GM21737 (cell line): ENCODE results near the gene GCLC.

Experiments used
- ATAC-seq: cut with Tn5 transposase; IDR thresholded peaks from one replicate; pipeline ENCODE4 v1.9.1; 2021; ENCODE audit warnings: mild to moderate bottlenecking, moderate library complexity; ENCODE audit not compliant: unreplicated experiment

Gene GCLC

GRCh38 chr6:53461041-53461656 is 83.8 kb downstream of the GCLC start:
- ATAC-seq: peak; percentile 56

DNA sequence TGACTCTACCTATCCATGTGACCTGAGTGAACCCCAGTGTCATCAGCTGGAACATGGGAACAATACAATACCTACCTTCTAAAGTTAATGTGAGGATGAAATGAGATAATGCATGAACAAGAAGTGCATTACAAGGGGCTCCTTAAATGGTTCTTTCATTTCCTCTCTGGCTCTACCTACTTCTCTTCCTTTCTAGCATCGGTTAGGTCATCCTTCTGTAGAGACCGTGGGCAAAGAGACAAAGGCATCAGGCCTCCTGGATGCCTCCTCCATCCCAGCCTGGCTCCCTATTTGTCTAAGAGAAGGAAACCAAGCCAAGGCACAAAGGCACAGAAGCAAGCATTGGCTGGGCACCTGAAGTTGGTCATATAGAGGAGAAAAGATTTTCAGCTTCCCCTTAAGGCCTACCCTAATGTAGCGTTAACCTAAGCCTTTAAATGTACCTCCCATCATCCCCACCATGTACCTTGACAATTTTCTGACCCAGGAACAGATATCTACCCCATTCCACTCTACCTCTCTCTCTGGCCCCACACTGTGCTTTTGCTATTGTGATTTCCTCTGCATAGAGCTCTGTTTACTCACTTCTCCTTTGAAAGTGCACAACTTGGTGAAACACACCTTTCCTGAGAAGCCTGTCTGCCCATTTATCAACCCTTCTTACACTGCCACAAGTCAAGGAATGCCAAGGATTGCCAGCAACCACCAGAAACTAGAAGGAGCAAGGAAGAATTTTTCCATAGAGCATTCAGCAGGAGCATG is 86.6 kb downstream of the GCLC start:
- no peak for ATAC-seq

GRCh38 chr6:53456809-53457208 is 88.1 kb downstream of the GCLC start:
- no peak for ATAC-seq

DNA sequence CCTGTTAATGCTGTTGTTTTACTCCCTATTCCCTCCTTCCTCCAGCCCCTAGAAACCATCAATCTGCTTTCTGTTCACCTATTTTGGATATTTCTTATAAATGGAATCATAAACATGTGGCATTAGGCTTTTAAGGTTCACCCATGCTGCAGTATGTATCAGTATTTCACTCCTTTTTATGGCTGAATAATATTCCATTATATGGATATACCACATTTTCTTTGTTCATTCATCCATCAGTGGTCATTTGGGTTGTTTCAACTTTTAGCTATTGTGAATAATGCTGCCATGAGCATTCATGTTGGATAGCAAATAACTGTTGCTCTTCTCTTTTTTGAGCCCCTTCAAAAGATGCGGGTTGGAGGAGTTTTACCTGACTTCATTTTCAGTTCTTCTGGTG is 89.2 kb downstream of the GCLC start:
- no peak for ATAC-seq

DNA sequence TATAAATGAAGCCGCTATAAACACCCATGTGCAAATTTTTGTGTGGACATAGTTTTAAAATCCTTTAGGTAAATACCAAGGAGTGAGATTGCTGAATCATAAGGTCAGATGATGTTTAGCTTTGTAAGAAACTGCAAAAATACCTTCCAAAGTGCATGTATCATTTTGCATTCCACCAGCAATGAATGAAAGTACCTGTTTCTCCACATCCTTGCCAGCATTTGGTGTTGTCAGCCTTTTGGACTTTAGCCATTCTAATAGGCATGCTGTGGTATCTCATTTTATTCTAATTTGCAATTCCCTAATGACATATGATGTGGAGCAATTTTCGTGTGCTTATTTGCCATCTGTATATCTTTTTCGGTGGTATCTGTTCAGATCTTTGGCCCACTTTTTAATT is 93.7 kb downstream of the GCLC start:
- ATAC-seq: no peak

DNA sequence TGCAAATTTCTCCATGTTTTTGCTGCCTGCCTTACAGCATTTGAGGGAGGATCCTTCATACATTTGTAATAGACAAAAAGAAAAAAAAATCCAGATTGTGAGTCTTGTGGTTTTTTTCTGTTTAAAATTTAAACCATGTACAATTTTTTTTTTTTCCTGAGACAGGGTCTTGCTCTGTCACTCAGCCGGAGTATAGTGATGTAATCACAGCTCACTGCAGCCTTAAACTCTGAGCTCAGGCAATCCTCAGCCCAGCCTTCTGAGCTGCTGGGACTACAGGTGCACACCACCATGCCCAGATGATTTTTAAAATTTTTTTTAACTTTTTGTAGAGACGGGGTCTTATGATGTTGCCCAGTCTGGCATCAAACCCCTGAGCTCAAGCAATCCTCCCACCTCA is 97.0 kb downstream of the GCLC start:
- ATAC-seq: no peak
